ENCODE data around the gene DOLPP1. TPM values are rescaled to one million over a fixed set of nuclear protein-coding genes. Genes with fewer than 3 reads are reported as not detected.

The DOLPP1 gene
- total RNA-seq, 1 experiment from 2014 or later, result 30.4 TPM

- POLR2A ChIA-PET (ENCODE audit: low non-redundant PET), result no interaction called here
- TF ChIP-seq CTCF (conservative IDR thresholded peaks at IDR 0.05; ENCODE audit: low read depth, low read length) (no peak), EZH2 (IDR thresholded peaks at IDR 0.05; ENCODE audit: borderline replicate concordance, low read depth, low read length, poor library complexity, severe bottlenecking) (no peak)
- H3K4me1 ChIP-seq (ENCODE audit: insufficient read depth, low read length, poor library complexity, severe bottlenecking), result peaks cover 15% of the 10 kb centered on the region
- H3K27me3 ChIP-seq (replicated peaks; ENCODE audit: insufficient read depth, low read depth, low read length, poor library complexity), result no peaks in the 10 kb centered on the region
- H3K4me3 ChIP-seq (ENCODE audit: low read depth, low read length, poor library complexity, severe bottlenecking), result no peak overlapping the region
- no peak for DNase-seq (ENCODE audit: low spot score)
- peaks cover 39% of the 10 kb centered on the region for H3K36me3 ChIP-seq (ENCODE audit: insufficient read depth, low read length, poor library complexity, severe bottlenecking)
- intact Hi-C loops (cut with micrococcal nuclease; ENCODE audit: unreplicated experiment), result no loop called here
- no peak overlapping the region for H3K27ac ChIP-seq (ENCODE audit: low read depth, low read length, poor library complexity, severe bottlenecking)
- CTCF ChIA-PET, result interaction anchor here (1.2 to 1.5 kb wide), 2 partner anchors 490 to 493 kb away, joined by 4 to 6 read pairs; partner anchors contain the start of gene C9orf50
- BruUV-seq (replicated peaks), result no TSS peak
- no peaks in the 10 kb centered on the region for H3K9me3 ChIP-seq (ENCODE audit: low read depth, low read length, poor library complexity, severe bottlenecking)
Observed at GRCh38 chr9:129130791-129131190, 49.9 kb downstream of the DOLPP1 start.

- no peaks in the 10 kb centered on the region for H3K9me3 ChIP-seq (ENCODE audit: low read depth, low read length, poor library complexity, severe bottlenecking)
- ChIA-PET CTCF (interaction anchor here (0.5 to 1.5 kb wide), 22 partner anchors 9 to 1341 kb away, joined by 3 to 24 read pairs (median 4); partner anchors contain the start of genes C9orf50 and NTMT1), POLR2A (ENCODE audit: low non-redundant PET) (interaction anchor here (0.8 kb wide), 1 partner anchor 11 kb away, joined by 5 read pairs; no protein-coding TSS in a partner anchor)
- no peaks in the 10 kb centered on the region for H3K27me3 ChIP-seq (replicated peaks; ENCODE audit: insufficient read depth, low read depth, low read length, poor library complexity)
- peaks cover 44% of the 10 kb centered on the region for H3K36me3 ChIP-seq (ENCODE audit: insufficient read depth, low read length, poor library complexity, severe bottlenecking)
- H3K4me1 ChIP-seq (ENCODE audit: insufficient read depth, low read length, poor library complexity, severe bottlenecking), result peaks cover 10% of the 10 kb centered on the region
- TF ChIP-seq EZH2 (IDR thresholded peaks at IDR 0.05; ENCODE audit: borderline replicate concordance, low read depth, low read length, poor library complexity, severe bottlenecking) (no peak), CTCF (conservative IDR thresholded peaks at IDR 0.05; ENCODE audit: low read depth, low read length) (peak; percentile 99)
- H3K27ac ChIP-seq (ENCODE audit: low read depth, low read length, poor library complexity, severe bottlenecking), result no peak overlapping the region
- no TSS peak for BruUV-seq (replicated peaks)
- DNase-seq (ENCODE audit: low spot score), result peak; percentile 83
- intact Hi-C loops (cut with micrococcal nuclease; ENCODE audit: unreplicated experiment), result no loop called here
- H3K4me3 ChIP-seq (ENCODE audit: low read depth, low read length, poor library complexity, severe bottlenecking), result no peak overlapping the region
Observed at GRCh38 chr9:129131300-129132145, 50.6 kb downstream of the DOLPP1 start.

GRCh38 chr9:129133082-129133481 is 52.2 kb downstream of the DOLPP1 start:
- H3K4me1 ChIP-seq (ENCODE audit: insufficient read depth, low read length, poor library complexity, severe bottlenecking), result no peaks in the 10 kb centered on the region
- POLR2A ChIA-PET (ENCODE audit: low non-redundant PET), result no interaction called here
- TF ChIP-seq EZH2 (IDR thresholded peaks at IDR 0.05; ENCODE audit: borderline replicate concordance, low read depth, low read length, poor library complexity, severe bottlenecking) (no peak), CTCF (conservative IDR thresholded peaks at IDR 0.05; ENCODE audit: low read depth, low read length) (no peak)
- no peak for DNase-seq (ENCODE audit: low spot score)
- H3K36me3 ChIP-seq (ENCODE audit: insufficient read depth, low read length, poor library complexity, severe bottlenecking), result peaks cover 48% of the 10 kb centered on the region
- BruUV-seq (replicated peaks), result no TSS peak
- H3K9me3 ChIP-seq (ENCODE audit: low read depth, low read length, poor library complexity, severe bottlenecking), result no peaks in the 10 kb centered on the region
- H3K4me3 ChIP-seq (ENCODE audit: low read depth, low read length, poor library complexity, severe bottlenecking), result no peak overlapping the region
- H3K27ac ChIP-seq (ENCODE audit: low read depth, low read length, poor library complexity, severe bottlenecking), result peak overlapping the region; percentile 47
- CTCF ChIA-PET, result no interaction called here
- no peaks in the 10 kb centered on the region for H3K27me3 ChIP-seq (replicated peaks; ENCODE audit: insufficient read depth, low read depth, low read length, poor library complexity)
- intact Hi-C loops (cut with micrococcal nuclease; ENCODE audit: unreplicated experiment), result no loop called here
